Cortex of kidney (tissue), 1 donor: ENCODE data around the gene SELENOO.
"Not testable (repeated sequence)": the region's sequence is repeated elsewhere in the genome, so short reads cannot be mapped to it uniquely, and the experiment has no call there.

Experiments used
- DNase-seq: peaks from one replicate; lab custom pipeline; 2025; lab: John Stamatoyannopoulos, UW

The SELENOO gene

GRCh38 chr22:50199829-50200460 is 866 bp upstream of the SELENOO start:
- DNase-seq: no peak

DNA sequence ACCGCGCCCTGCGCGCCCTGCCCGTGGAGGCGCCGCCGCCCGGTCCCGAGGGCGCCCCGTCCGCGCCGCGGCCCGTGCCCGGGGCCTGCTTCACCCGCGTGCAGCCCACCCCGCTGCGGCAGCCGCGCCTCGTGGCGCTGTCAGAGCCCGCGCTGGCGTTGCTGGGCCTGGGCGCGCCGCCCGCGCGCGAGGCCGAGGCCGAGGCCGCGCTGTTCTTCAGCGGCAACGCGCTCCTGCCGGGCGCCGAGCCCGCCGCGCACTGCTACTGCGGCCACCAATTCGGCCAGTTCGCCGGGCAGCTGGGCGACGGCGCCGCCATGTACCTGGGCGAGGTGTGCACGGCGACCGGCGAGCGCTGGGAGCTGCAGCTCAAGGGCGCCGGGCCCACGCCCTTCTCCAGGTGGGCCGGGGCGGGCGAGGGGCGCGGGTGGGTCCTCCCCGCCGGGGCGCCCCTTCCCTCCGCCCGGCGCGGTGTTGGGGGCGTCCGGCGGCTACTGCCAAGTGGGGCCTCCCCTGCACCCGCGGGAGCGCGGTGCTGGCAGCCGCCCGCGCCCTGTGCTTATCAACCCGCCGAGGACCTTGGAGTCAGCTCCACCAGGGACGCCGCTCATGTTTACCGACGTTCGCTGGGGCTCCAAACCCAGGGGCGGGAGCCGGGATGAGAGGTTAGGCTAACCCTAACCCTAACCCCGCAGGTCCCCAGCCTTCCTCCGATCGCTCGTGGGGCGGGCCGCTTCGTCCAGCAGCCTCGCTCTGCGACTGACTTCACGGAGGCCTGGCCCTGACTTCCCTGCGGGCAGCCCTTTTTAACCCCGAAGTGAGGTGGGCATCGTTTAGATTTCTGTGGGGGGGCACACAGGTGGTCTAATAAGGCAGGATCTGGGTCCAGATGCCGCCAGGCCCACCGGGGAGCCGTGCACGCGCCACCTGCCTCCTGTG is 649 bp downstream of the SELENOO start:
- no peak for DNase-seq

- no peak for DNase-seq
Observed at GRCh38 chr22:50202130-50202666, 1.4 kb downstream of the SELENOO start.

DNA sequence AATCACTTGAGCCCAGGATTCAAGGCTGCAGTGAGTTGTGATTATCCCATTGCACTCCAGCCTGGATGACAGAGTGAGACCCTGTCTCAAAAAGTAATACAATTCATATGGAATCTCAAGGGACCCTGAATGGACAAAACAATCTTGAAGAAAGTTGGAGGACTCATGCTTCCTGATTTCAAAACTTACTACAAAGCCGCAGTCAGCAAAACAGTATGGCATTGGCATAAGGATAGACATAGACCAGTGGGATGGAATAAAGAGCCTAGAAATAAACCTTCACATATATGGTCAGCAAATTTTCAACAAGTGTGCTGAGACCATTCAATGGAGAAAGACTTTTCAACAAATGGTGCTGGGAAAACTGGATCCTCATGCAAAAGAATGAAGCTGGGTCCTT is 2.5 kb downstream of the SELENOO start:
- no peak for DNase-seq

DNA sequence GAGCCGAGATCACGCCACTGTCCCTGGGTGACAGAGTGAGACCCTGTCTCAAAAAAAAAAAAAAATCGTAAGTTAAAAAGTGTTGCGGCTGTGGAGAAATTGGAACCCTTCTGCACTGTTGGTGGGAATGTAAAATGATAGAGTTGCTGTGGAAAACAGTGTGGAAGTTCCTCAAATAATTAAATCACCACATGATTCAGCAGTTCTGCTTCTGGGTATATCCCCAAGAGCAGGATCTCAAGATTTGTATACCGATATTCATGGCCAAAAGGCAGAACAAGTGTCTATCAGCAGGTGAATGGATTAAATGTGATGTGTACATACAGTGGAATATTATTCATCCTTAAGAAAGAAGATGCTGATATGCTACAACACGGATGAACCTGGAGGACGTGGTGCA is 3.8 kb downstream of the SELENOO start:
- no peak for DNase-seq

- not testable (repeated sequence) for DNase-seq
Observed at GRCh38 chr22:50204998-50205397, 4.2 kb downstream of the SELENOO start.

- no peak for DNase-seq
Observed at GRCh38 chr22:50205781-50206569, 5.2 kb downstream of the SELENOO start.

GRCh38 chr22:50206599-50206998 is 5.8 kb downstream of the SELENOO start:
- DNase-seq: no peak

DNA sequence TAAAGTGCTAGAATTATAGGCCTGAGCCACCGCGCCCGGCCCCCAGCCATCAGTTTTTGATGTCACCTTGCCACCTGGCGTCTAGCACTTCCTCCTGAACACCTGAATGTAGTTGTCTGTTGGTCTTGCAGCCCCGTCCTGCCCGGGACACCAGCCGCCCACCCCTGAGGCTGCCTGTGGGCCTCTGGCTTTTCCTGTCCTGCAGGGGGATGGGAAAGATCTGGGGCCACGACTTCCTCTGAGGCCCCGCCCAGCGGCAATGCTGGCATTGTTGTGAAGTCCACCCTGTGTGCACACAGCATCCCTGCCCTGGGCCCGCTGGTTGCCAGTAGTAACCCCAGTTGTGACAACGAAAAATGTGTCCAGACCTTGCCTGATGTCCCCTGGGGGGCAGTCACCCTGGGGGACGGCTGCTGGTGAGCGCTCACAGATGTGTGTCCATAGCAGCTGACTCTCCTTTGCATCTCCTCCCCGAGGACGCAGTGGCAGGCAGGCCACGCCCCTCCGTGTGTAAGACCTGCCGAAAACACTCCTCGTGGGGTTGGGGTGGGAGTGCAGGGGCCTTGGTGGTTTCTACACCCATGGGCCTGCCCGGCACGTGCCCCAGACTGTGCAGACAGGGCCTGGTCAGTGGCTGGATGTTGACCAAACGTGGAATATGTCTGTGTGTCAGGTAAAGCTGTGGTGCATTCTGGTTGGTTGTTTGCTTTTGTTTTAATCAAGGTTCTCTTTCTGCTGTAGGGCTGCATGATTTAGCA is 6.8 kb downstream of the SELENOO start:
- no peak for DNase-seq

- no peak for DNase-seq
Observed at GRCh38 chr22:50208430-50208938, 7.7 kb downstream of the SELENOO start.

DNA sequence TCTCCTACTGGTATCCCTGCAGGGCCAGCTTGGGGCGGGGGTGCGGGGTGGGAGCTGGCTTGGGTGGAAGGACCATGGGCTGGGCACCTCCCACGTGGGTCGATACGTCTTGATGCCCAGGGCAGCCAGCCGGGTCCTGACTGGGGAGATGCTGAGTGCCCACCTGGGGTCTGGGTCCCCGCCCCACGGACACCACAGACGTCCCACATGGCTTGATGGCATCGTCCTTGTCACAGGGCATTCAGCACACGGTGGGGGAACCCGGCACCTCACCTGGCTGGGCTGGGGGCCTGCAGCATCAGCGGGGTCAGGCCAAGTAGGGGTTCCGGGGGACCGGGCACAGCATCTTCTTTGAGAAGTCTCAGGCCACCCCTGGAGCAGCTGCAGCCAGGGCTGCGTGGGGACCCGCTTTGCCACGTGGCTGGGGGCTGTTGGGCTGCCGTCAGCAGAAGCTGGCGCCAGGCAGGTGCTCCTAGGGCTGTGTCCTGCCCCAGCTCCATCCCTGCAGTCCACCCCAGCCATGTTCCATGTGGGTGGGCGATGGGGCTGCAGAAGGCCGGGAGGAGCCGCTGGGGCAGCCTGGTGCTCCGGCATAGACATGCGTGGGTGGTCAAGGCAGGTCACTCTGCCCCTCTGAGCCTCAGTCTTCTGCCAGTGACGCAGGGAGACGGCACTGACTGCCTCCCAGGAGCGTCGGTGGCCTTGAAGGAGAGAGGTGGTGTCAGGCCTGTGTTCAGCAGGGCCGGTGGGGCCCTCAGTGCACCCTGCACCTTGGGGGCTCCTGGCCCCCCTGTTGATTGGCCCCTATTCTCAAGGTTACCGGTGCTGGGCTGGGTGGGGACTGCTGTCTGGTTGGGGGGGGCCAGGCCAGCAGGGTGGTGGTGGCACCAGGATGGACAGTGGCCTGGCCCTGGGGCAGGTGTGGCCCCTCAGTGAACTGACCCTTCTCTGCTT is 8.4 kb downstream of the SELENOO start:
- no peak for DNase-seq

- no peak for DNase-seq
Observed at GRCh38 chr22:50209893-50210292, 9.1 kb downstream of the SELENOO start.

DNA sequence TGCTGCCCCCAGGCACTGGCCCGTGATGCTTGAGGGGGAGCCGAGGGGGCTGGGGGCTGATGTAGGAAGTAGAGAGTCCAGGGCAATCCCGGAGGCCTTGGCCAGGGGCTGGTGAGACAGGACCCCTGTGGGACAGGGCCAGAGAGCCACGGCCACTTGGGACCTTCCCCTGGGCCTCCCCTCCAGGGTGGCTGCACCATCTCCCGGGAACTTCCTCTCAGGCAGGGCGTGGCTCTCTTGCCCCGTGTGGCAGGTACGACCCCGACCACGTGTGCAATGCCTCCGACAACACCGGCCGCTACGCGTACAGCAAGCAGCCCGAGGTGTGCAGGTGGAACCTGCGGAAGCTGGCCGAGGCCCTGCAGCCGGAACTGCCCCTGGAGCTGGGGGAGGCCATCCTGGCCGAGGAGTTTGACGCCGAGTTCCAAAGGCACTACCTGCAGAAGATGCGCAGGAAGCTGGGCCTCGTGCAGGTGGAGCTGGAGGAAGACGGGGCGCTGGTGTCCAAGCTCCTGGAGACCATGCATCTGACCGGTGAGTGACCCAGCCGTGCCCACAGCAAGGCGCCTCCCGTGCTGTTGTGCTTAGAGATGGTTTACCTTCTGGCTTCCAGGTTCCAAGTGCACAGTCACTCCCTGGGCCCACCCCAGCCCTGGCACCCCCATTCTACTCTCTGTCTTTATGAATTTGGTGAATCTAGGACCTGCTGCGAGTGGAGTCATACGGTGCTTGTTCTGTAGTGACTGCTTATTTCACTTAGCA is 9.7 kb downstream of the SELENOO start:
- no peak for DNase-seq

GRCh38 chr22:50211147-50211546 is 10.3 kb downstream of the SELENOO start:
- no peak for DNase-seq

DNA sequence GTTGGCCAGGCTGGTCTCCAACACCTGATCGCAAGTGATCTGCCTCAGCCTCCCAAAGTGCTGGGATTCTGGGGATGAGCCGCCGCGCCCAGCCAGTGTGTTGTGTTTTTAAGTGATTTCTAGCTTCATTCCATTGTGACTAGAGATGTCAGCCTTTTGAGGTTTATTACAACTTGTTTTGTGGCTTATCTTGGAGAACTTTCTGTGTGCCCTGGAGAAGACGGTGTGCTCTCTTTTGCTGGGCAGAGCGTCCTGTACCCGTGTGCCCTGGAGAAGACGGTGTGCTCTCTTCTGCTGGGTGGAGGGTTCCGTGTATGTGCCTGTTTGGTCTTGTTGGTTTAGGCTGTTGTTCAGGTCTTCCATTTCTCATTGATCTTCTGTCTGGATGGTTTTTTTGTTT is 12.5 kb downstream of the SELENOO start:
- DNase-seq: no peak

- DNase-seq: no peak
Observed at GRCh38 chr22:50215297-50216054, 14.7 kb downstream of the SELENOO start.

DNA sequence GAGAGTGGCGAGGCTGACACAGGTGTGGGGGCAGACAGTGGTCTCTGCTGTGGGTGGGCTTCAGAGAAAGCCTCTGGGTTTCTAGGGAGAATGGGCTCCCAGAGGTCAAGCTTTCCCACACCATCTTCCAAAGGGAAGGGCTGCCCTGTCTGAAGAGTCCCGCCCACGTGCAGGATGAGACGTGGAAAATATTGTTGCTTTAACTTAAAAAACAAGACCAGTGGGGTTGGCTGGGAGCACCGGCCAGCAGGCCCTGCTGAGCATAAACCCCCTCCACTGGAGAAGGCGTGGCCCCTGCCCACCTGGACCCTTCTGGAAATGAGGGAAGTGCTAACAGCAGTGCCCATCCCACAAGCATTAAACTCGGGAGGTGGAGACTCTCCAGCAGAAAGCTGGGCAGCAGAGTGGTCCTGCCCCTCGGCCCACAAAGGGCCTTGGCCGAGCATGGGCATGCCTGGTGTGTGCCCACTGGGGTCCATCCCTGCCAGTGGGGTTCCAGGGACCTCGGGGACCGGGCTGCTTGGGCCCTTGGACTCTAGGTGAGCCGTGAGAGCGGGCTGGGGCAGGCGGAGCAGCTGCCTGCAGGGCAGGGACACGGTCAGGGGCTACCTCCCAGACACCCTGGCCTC is 15.4 kb downstream of the SELENOO start:
- no peak for DNase-seq
